ENCODE data around the gene CCDC106.

DNA sequence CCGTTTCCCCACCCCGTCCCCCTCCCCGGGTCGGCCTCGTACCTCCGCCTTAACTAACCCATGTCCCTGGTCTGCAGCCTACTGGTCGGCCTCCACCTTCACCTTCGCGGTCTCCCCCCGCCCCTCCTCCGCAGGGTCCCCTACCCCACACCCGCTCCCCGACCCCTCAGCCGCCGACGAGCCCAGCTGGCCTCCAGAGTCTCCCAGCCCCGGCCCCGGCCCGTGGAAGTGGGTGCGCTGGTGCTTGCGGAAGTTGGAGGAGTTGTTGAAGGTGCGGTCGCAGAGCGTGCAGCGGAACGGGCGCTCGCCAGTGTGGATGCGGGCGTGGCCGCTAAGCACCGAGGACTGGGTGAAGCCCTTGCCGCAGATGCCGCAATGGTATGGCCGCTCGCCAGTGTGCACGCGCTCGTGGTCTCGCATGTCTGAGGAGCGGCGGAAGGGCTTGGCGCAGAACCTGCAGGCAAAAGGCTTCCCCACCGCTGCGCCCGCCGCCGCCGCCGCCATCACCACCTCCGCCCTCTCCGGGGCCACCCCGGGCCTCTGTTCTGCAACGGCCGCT is 26.3 kb upstream of the CCDC106 start:
- TF ChIP-seq, protein P1, sequence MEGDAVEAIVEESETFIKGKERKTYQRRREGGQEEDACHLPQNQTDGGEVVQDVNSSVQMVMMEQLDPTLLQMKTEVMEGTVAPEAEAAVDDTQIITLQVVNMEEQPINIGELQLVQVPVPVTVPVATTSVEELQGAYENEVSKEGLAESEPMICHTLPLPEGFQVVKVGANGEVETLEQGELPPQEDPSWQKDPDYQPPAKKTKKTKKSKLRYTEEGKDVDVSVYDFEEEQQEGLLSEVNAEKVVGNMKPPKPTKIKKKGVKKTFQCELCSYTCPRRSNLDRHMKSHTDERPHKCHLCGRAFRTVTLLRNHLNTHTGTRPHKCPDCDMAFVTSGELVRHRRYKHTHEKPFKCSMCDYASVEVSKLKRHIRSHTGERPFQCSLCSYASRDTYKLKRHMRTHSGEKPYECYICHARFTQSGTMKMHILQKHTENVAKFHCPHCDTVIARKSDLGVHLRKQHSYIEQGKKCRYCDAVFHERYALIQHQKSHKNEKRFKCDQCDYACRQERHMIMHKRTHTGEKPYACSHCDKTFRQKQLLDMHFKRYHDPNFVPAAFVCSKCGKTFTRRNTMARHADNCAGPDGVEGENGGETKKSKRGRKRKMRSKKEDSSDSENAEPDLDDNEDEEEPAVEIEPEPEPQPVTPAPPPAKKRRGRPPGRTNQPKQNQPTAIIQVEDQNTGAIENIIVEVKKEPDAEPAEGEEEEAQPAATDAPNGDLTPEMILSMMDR (optimal IDR thresholded peaks at IDR 0.05 in 1 of 3, IDR thresholded peaks at IDR 0.05 in 1 of 3, conservative IDR thresholded peaks at IDR 0.05 in 1 of 3; ENCODE audit: extremely low read depth in 1 of 3, insufficient read depth in 2 of 3, low read length in 3 of 3) = no peak
- no peak for TF ChIP-seq EZH2 (IDR thresholded peaks at IDR 0.05; ENCODE audit: low read length)

All from keratinocyte (primary cell).